Stimulated activated naive CD4-positive, alpha-beta T cell (primary cell): Measurements from ENCODE around the gene MAP3K5.
"Not testable (repeated sequence)": the region's sequence is repeated elsewhere in the genome, so short reads cannot be mapped to it uniquely, and the experiment has no call there.

Experiments
- DNase-seq, 6 experiments: peaks; one replicate each; lab custom pipeline; 2025; lab: John Stamatoyannopoulos, UW

MAP3K5 gene

DNA sequence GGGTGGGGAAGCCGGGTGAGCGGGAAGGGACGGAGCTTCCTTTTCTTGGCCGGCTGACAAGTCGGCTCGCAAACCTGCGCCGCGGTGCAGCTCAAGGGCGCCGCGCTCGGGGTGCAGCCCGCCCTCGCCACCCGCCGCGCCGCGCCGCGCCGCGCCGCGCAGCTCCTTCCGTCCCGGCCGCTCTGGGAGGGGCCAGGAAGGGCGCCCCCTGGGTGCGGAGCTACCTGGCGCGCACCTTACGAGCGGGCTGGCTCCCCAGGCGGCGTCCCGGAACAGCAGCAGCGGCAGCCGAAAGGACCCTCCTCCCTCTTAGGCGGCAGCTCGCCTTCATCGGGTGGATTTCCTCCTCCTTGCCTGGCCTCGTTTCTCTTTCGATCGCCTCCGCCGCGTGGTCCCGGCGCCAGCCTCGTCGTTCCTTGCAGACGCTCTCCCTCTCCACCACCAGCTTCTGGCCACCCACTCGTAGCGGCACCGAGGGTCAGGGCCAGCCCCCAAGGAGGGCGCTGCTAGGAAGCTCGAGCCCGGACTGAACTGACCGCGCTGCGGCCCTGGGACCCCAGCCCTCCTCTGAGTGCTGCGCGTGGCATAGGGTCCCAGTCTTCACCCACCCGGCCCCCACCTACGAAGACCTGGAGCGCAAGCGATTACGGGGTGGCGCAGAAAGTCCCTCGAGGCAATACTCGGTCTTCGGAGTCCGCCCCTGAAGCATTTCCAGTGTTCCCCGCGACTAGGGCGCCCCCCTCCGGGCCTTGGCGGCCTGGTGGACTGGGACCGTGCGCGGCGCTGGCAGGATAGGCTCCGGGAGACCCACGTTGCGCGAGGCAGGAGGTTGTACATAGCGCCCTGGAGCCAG is at the start of gene MAP3K5:
Gene MAP3K5, minus strand, starts transcription at position 68 of the 853 bp plus-strand sequence. CDS start 320 bp downstream, outside the sequence.
- DNase-seq, result peak; percentile 85 to 94 (median 90)

- no peak for DNase-seq
Measured at GRCh38 chr6:136840276-136841001, 48.2 kb upstream of the MAP3K5 start.

DNA sequence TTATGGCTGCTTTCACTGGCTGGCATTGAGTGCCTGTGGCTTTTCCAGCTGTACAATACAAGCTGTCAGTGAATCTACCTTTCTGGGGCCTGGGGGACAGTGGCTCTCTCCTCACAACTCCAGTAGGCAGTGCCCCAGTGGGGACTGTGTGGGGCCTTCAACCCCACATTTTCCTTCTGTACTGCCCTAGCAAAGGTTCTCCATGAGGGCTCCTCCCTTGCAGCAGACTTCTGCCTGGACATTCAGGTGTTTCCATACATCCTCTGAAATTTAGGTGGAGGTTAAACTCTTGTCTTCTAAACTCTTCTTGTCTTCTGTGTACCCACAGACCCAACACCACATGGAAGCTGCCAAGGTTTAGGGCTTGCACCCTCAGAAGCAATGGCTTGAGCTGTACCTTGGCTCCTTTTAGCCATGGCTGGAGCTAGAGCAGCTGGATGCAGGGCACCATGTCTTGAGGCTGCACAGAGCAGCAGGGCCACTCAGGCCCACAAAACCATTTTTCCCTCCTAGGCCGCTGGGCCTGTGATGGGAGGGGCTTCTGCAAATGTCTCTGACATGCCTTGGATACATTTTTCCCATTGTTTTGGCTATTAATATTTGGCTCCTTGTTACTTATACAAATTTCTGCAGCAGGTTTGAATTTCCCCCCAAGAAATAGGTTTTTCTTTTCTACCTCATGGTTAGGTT is 39.7 kb upstream of the MAP3K5 start:
- no peak for DNase-seq

- no peak for DNase-seq
Measured at GRCh38 chr6:136826216-136826615, 33.9 kb upstream of the MAP3K5 start.

- no peak for DNase-seq
Measured at GRCh38 chr6:136823128-136823660, 30.9 kb upstream of the MAP3K5 start.

- DNase-seq, result peak; percentile 76 to 97 (median 88)
Measured at GRCh38 chr6:136822376-136823127, 30.3 kb upstream of the MAP3K5 start, which contains the start of gene PEX7. TSS of gene PEX7 (plus strand) at chr6:136822592. CDS start at chr6:136822666, 74 bp downstream.

GRCh38 chr6:136822046-136822375 is 29.7 kb upstream of the MAP3K5 start:
- no peak for DNase-seq

DNA sequence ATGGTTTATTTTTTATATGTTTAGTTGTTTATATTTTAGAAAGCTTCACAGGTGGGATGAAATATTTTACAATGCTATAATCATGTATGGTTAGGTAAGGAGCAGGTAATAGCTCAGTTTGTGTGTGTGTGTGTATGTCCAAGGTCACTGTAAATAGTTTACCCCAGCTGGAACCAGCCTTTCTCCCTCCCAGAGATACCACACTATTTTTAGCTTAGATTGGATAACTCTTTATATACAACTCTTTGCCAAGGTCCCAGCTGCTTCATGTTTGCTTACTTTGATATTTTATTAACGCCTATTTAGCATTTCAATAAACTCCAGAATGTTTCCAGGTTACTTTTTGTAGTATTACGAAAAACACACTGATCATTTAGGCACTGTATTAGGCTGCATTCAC is 28.3 kb upstream of the MAP3K5 start:
- DNase-seq, result no peak

- no peak for DNase-seq
Measured at GRCh38 chr6:136816656-136817055, 24.4 kb upstream of the MAP3K5 start.

GRCh38 chr6:136815608-136816007 is 23.3 kb upstream of the MAP3K5 start:
- not testable (repeated sequence) for DNase-seq

GRCh38 chr6:136812174-136812573 is 19.9 kb upstream of the MAP3K5 start:
- no peak for DNase-seq

DNA sequence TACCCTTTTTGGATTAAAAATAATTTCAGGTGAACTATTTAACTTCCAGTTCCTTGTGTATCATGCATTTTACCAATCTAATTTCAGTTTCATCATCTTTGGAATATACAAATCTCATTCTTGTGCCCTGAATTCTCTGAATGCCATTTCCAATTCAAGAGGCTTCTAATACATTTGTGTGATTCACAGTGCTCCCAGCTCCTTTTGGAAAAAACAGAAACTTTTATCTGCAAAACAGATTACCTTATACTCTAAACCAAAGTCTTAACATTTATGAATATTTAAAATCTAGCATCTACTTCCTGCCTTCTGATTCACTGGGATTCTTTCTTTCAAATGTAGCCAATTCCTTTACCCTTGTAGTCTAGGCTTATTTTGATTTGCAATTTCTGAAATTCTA is 19.0 kb upstream of the MAP3K5 start:
- DNase-seq, result no peak

- DNase-seq, result no peak
Measured at GRCh38 chr6:136809091-136809860, 17.0 kb upstream of the MAP3K5 start.

GRCh38 chr6:136803608-136804007 is 11.3 kb upstream of the MAP3K5 start:
- DNase-seq, result no peak

- DNase-seq, result no peak
Measured at GRCh38 chr6:136801581-136801980, 9.3 kb upstream of the MAP3K5 start.

GRCh38 chr6:136798044-136798443 is 5.8 kb upstream of the MAP3K5 start:
- no peak for DNase-seq

DNA sequence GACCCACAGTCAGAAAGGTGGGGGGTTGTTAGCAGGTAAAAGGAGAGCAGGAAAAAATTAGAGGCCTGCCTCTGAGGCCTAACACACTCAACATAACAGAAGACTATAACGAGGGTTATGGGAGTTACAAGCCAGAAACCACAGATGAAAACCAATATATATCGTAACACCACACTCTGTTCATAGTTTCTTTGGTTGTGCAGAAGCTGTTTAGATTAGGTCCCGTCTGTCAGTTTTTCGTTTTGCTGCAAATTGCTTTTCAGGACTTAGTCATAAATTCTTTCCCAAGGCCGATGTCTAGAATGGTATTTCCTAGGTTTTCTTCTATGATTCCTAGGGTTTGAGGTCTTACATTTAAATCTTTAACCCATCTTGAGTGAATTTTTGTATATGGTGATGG is 3.7 kb upstream of the MAP3K5 start:
- no peak for DNase-seq

DNA sequence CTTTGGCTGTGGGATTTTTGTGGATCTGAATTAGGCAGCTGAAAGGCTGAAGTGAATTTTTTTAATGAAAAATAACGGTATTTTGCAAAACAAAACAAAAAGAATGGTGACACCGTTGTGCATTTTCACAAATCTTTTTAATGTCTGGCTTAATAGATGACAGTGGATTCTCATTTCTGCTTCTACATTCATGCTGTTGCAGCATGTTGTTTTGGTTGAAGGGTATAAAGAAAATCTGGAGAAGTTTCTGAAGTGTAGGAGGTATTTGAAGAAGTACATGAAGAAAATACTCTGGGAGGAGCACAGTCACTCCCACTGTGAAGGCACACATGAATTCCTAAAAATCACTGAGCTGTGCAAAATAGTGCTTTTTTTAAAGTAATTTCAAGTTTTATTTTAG is 3.1 kb upstream of the MAP3K5 start:
- no peak for DNase-seq

GRCh38 chr6:136793363-136793762 is 1.1 kb upstream of the MAP3K5 start:
- peak in 2 of 6 experiments; percentile 7 to 8 for DNase-seq

DNA sequence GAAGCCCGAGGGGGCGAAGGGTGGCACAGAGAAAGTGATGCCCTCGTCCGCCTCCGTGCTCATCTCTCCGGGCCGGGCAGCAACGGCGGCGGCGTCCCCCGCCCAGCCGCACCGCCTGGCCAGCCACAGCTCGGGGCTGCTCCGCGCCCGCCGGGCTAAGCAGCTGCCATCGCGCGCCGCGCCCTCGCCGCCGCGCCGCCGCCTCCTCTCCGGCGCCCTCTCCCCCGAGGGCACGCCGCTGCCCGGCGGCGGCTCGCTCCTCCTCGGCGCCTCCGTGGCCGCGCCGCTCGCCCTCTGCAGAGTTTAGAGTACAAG is 225 bp downstream of the MAP3K5 start:
- DNase-seq, result peak in 1 of 6 experiments; percentile 58
